ENCODE results near the gene UBL7. TPM values are rescaled to one million over a fixed set of nuclear protein-coding genes. Genes with fewer than 3 reads are reported as not detected.

Gene UBL7
- total RNA-seq, 1 experiment from 2014 or later = 47.5 TPM

DNA sequence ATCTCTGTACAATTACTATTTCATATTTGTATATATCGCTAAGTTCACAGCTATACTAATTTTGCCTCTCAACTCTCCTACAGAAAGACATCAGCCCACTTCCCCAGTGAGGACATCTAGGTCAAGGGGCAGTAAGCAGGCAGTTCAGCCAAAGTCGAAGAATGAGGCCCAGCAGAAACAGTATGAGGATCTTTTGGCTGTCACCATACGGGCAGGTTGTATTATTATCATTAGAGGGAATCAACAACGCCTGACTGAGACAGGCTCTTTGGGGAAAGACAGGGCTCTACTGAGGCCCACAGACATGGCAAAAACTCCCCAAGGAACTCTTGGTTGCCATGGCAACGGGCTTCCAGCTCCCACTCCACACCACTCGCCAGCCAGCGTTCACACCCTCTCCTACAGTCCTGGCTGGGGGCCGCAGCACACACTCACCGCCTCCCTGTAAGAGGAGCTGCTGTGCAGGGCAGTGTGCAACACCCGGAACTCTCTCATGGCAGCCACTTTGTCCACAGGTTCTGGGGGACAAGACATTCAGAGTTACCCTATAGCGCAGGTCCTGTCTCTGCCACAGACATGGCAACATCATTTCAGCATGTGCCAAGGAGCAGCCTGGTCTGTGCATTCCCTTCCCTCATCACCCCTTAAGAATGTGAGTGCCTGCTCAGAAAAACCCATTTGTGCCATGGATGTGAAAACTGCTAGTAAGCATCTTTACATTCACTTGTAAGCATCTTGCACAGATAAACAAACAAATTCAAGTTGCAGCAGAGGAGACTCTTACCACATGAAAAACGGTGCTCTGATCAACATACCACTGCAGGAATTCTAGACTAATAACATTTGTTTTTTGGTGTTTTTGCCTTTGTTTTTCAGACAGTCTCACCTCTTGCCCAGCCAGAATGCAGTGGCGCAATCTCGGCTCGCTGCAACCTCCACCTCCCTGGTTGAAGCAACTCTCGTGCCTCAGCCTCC lies 8.8 kb downstream of the UBL7 start:
- TF ChIP-seq, protein P1, sequence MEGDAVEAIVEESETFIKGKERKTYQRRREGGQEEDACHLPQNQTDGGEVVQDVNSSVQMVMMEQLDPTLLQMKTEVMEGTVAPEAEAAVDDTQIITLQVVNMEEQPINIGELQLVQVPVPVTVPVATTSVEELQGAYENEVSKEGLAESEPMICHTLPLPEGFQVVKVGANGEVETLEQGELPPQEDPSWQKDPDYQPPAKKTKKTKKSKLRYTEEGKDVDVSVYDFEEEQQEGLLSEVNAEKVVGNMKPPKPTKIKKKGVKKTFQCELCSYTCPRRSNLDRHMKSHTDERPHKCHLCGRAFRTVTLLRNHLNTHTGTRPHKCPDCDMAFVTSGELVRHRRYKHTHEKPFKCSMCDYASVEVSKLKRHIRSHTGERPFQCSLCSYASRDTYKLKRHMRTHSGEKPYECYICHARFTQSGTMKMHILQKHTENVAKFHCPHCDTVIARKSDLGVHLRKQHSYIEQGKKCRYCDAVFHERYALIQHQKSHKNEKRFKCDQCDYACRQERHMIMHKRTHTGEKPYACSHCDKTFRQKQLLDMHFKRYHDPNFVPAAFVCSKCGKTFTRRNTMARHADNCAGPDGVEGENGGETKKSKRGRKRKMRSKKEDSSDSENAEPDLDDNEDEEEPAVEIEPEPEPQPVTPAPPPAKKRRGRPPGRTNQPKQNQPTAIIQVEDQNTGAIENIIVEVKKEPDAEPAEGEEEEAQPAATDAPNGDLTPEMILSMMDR (conservative IDR thresholded peaks at IDR 0.05) = no peak
- H2BK5ac ChIP-seq (ENCODE audit: insufficient read length, low read length) = no peak overlapping the region
- no peak overlapping the region for H3K23ac ChIP-seq (ENCODE audit: insufficient read length, low read depth, low read length)
- no peak overlapping the region for H2AFZ ChIP-seq (ENCODE audit: low read length)
- no peaks in the 10 kb centered on the region for H3K27me3 ChIP-seq (ENCODE audit: insufficient read depth, low read length)
- peaks cover 3% of the 10 kb centered on the region; the same call in 1 of the 2 replicates for H3K4me1 ChIP-seq (ENCODE audit: insufficient read depth, low read length)
- H3K9me3 Mint-ChIP-seq = no peaks in the 10 kb centered on the region
- H3K14ac ChIP-seq (ENCODE audit: insufficient read depth, low read length) = no peak overlapping the region
- no peak overlapping the region for H3K4ac ChIP-seq (ENCODE audit: low read depth, low read length)
- no peak overlapping the region for H3K27ac ChIP-seq (ENCODE audit: insufficient read length, low read depth, low read length)
- no peak overlapping the region for H4K91ac ChIP-seq (ENCODE audit: insufficient read length, low read depth, low read length)
- H3K18ac ChIP-seq (ENCODE audit: insufficient read length, low read depth, low read length) = no peak overlapping the region
- no peak overlapping the region for H3K4me3 Mint-ChIP-seq
- no peak overlapping the region for H2BK12ac ChIP-seq (ENCODE audit: insufficient read length, low read depth, low read length)
- H3T11ph ChIP-seq (ENCODE audit: low read length) = no peak overlapping the region
- H3K56ac ChIP-seq (ENCODE audit: insufficient read length, low read depth, low read length) = no peak overlapping the region
- WGBS (ENCODE audit: extremely low coverage, insufficient read length, low lambda C conversion rate) = no CpG with 5 or more reads among the region's 16 CpGs
- no peak overlapping the region for H2BK120ac ChIP-seq (ENCODE audit: low read depth, low read length, poor library complexity, severe bottlenecking)
- no peaks in the 10 kb centered on the region for H3K27me3 Mint-ChIP-seq (ENCODE audit: low read depth)
- H3K4me1 Mint-ChIP-seq = peaks cover 15 to 16% of the 10 kb centered on the region in 2 experiments
- H2BK20ac ChIP-seq (ENCODE audit: low read depth, low read length, poor library complexity, severe bottlenecking) = no peak overlapping the region
- H3K79me1 ChIP-seq (ENCODE audit: insufficient read depth, low read depth, low read length, poor library complexity, severe bottlenecking) = no peaks in the 10 kb centered on the region
- no peaks in the 10 kb centered on the region for H3K79me2 ChIP-seq (ENCODE audit: insufficient read depth, low read length)
- no peak overlapping the region for H4K5ac ChIP-seq (ENCODE audit: insufficient read length, low read depth, low read length)
- H3K9ac ChIP-seq (ENCODE audit: extremely low read depth, insufficient read length, low read length) = no peak overlapping the region
- no peak overlapping the region for H4K8ac ChIP-seq (replicated peaks; ENCODE audit: insufficient read length, low read depth, low read length)
- no peak overlapping the region for H2BK15ac ChIP-seq (ENCODE audit: low read depth, low read length)
- H3K36me3 Mint-ChIP-seq (ENCODE audit: insufficient read depth in 1 of 3, low read depth in 3 of 3) = peaks cover 16 to 63% (median 55%) of the 10 kb centered on the region in 3 experiments
- no peak overlapping the region for H2AK5ac ChIP-seq (ENCODE audit: insufficient read length, low read length)
- DNase-seq = no peak
- H3K9me3 ChIP-seq (ENCODE audit: control insufficient read depth, low read depth, low read length) = no peaks in the 10 kb centered on the region
- H3K23me2 ChIP-seq (ENCODE audit: insufficient read length, low read depth, low read length, poor library complexity, severe bottlenecking) = no peaks in the 10 kb centered on the region
- no peak overlapping the region for H3K4me2 ChIP-seq (ENCODE audit: insufficient read depth, insufficient read length, low read length)
- H4K20me1 ChIP-seq (ENCODE audit: control insufficient read depth, insufficient read depth, insufficient read length) = no peaks in the 10 kb centered on the region
- H3K27ac Mint-ChIP-seq = no peak overlapping the region

Data from H9 (cell line).